GM21723 (cell line): ENCODE measurements around the gene FGF18.

Source experiments
- ATAC-seq: cut with Tn5 transposase; IDR thresholded peaks from one replicate; pipeline ENCODE4 v1.9.1; 2021; ENCODE audit warnings: mild to moderate bottlenecking, moderate library complexity; ENCODE audit not compliant: unreplicated experiment

FGF18 gene

DNA sequence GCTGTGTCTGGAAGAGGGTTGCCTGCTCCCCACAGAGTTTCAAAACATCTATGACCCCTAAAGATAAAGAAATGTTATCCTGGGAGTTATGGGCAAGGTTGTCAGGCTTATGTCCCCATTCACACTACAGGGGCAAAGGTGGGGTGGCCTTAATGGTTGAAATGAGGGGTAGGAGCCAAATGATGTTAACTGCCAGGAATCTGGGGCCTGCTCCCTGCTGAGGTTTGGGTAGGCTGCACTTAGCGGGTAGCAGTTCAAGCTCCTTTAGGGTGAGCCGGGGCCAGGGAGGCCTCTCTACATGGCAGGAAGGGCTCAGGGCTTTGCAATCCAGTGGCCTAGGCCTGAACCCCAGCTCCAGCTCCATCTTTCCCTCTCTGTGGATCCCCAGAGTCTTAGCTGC lies 3.0 kb downstream of the FGF18 start:
- no peak for ATAC-seq

DNA sequence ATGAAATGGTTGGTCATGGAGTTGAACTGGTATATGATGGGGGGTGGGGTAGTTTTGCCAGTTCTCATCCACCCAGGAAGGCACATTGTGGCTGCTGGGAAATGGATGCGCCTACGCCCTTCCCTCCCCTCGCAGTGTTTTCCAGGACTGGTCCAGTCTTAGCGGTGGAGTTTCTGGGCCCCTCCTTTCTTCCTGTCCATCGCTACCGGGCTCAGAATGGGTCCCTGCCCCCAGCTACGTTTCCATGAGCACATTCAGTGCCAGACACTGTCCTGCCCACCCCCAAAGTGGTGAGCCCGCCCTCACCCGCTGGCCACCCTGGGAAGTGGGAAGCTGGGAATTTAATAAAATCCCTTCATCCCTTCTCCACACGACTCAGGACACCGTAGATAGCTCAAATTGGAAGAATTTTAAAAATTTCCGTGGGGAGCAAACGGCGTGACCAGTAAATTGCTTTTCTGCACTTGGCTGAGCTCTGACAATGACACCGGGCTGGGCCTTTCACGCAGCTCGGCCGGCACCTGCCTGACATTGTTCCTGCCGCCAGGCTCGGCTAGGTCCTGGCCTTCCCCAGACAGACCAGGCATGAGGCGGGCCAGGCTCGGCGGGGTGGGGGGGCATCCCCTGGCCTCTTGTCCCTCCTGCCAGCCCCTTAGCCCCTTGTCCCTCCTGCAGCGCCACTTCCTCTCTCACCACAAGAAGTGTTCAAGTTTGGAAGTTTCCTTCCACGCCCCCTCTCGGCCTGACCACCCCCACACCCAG lies 3.6 kb downstream of the FGF18 start:
- ATAC-seq: no peak

- no peak for ATAC-seq
Observed at GRCh38 chr5:171424726-171425125, 5.3 kb downstream of the FGF18 start.

DNA sequence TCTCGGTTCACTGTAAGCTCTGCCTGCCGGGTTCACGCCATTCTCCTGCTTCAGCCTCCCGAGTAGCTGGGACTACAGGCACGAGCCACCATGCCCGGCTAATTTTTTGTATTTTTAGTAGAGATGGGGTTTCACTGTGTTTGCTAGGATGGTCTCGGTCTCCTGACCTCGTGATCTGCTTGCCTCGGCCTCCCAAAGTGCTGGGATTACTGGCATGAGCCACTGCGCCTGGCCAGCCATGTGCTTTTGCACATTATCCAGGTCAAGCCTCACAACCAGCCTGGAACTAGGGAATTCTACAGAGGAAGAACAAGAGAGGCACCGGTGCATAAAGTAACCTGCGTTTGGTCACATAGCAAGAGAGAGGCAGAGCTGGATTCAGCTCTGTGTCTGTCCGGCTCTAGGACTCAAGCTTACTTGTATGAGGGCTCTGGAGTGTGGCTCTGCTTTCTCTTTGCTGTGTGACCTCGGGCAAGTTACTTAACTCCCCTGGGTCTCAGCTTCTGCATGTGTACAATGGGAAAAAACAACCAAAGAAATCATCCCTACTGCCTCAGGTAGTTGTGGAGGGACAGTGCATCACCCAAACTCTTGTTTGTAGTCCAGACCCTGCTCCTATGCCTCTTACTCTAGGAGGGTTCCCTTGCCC lies 6.3 kb downstream of the FGF18 start:
- no peak for ATAC-seq

DNA sequence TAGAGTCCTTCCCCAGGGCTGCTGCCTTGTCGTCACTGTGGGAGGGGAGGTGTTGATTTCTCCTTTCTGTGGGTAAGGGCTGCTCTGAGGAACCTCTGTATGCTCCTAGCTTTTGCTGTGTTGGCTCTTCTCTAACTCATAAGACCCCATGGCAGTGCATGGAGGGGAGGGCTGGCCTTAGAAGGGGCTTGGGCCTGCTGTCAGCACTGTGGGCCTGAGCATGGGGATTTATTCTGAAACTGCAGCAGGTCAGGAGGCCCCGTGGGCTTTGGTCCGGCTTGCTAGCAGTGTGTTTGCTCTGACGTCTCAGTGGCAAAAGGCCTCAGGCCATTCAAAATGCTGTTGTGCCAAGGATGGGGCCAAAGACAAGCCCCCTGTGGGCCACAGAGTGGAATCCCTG lies 6.8 kb downstream of the FGF18 start:
- ATAC-seq: no peak

- no peak for ATAC-seq
Observed at GRCh38 chr5:171426680-171427079, 7.2 kb downstream of the FGF18 start.

GRCh38 chr5:171427318-171428167 lies 8.1 kb downstream of the FGF18 start:
- no peak for ATAC-seq

GRCh38 chr5:171428168-171428696 lies 8.8 kb downstream of the FGF18 start:
- no peak for ATAC-seq

DNA sequence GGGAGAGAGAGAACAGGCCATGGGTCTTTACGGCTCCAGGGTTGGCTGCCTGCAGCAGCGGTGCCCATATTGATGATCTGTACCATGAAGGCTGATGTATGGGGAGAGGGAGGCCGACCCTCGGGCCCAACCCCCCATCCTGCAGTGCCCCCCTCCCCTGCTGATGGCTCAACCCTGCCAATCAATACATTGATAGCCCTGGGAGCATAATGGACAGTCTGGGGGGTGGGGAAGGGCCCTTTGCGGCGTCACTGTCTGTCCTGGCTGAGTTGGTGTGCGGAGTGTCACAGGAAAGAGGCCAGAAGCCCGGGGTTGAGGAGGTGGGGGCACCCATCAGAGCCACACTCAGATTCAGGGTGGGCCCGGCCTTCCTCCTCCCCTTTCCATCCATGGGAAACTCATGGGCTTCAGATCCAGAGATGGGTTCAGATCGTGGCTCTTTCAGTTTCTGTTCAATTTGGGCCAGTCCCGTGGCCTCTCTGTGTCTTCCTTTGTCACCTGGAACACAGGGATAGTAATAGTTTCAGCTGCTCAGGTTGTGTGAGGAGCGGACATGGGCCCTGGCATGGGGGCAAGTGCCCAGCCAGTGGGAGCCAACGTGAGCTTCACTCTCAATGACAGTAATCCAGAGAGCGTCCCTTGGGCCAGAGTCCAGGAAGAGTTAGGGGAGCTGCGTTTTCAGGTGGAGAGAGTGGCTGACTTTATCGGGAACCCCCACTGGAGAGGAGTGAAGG lies 9.5 kb downstream of the FGF18 start:
- ATAC-seq: no peak

GRCh38 chr5:171429543-171429910 lies 10.1 kb downstream of the FGF18 start:
- ATAC-seq: no peak

GRCh38 chr5:171431251-171431777 lies 11.9 kb downstream of the FGF18 start:
- no peak for ATAC-seq

DNA sequence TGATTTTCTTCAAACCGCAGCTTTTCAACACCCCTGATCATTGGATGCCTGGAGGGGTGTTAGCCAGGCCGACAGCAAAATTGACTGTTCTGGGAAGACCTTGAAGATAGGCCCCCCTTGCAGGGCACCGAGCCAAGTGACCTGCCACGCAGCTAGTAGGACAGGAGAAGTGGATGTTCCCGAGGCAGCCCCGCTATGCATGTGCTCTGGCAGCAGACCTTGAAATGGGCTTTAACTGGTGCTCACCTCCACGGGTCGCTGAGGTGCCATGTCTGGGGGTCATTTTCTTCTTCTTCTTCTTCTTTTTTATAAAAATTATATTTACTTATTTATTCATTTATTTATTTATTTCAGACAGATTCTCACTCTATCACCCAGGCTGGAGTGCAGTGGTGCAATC lies 12.6 kb downstream of the FGF18 start:
- no peak for ATAC-seq

DNA sequence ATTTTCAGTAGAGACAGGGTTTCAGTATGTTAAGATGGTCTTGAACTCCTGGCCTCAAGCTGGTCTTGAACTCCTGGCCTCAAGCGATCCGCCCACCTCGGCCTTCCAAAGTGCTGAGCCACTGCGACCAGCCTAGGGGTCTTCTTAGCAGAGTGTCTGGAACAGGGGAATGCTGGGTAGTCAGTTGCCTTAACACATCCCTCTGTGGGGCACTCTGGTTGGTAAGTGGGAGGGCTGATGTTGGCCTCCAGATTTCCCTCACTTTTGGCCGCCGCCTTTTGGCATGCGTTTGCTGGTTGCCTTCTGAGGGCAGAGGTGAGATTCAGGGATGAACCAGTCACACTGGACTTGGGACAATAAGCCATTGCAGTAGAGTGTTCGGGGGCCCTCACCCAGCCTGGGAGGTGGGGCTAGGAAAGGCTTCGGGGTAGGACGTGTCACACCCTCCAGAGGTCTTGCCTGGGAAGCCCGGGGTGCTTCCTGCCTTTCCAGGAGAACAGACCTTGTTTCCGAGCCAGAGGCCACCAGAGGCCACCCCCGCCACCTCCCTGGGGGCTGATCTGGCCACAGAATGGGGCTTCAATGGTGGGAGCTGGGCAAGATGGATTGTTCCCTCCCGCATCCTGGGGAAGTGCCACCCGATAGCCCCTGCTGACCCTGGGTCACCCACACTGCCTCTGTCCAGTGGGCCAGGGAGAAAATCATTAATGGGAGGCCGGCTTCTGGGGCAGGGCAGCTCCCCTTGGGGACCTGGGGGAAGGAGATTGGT lies 13.3 kb downstream of the FGF18 start:
- no peak for ATAC-seq

- no peak for ATAC-seq
Observed at GRCh38 chr5:171433352-171433698, 13.9 kb downstream of the FGF18 start.

GRCh38 chr5:171433982-171434676 lies 14.7 kb downstream of the FGF18 start:
- ATAC-seq: no peak

DNA sequence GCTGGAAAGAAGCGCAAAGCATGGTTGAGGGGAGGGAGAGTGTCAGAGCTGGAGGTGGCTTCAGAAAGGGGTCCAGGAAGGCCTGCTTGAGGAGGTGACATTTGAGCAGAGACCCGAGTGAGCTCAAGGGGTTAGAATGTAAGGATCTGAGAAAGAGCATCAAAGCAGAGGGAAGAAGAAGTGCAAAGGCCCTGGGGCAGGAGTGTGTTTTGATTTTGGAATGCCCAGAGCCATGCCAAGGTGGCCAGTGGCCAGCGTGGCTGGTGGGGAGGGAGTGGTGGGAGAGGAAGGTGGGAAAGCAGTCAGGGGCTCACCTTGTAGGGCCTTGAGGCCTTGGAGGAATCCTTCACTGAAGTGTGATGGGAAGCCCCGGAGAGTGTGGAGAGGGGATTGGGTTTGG lies 15.4 kb downstream of the FGF18 start:
- ATAC-seq: no peak

GRCh38 chr5:171435908-171436307 lies 16.5 kb downstream of the FGF18 start:
- no peak for ATAC-seq

DNA sequence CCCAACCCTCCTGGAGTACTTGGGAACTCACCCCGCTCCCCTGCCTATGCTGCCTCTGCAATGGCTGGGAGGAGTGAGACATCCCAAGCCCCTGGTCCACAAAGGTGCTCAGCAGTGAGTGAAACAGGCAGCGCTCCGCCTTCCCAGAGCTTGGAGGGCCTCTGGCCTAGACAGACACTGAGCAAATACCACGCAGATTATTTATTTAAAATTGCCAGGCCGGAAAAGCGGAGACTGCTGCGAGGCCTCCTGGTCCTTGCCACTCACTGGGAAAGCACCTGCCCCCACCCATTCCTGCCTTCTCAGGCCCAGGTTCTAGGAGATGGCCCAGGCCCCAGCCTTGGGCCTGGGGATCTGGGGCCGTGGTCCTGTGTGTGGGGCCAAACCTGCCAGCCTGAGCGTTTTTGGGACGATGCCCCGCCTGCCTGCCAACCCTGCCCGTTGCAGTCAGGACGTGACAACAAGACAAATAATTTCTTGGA lies 17.4 kb downstream of the FGF18 start:
- no peak for ATAC-seq

- no peak for ATAC-seq
Observed at GRCh38 chr5:171437286-171437821, 17.9 kb downstream of the FGF18 start.
